Stimulated activated CD8-positive, alpha-beta memory T cell treated with anti-CD3 and anti-CD28 coated beads, Interleukin-15, amount 100 ng/mL, for 4 hours (primary cell): Measurements from ENCODE around the gene NPY2R.

ENCODE experiments used
- DNase-seq, 2 donors: peaks; one replicate each; pipeline ENCODE4 v3.0.0-alpha.2; 2020; ENCODE audit warnings: low read depth in 2 of 2

The NPY2R gene, protein sequence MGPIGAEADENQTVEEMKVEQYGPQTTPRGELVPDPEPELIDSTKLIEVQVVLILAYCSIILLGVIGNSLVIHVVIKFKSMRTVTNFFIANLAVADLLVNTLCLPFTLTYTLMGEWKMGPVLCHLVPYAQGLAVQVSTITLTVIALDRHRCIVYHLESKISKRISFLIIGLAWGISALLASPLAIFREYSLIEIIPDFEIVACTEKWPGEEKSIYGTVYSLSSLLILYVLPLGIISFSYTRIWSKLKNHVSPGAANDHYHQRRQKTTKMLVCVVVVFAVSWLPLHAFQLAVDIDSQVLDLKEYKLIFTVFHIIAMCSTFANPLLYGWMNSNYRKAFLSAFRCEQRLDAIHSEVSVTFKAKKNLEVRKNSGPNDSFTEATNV

DNA sequence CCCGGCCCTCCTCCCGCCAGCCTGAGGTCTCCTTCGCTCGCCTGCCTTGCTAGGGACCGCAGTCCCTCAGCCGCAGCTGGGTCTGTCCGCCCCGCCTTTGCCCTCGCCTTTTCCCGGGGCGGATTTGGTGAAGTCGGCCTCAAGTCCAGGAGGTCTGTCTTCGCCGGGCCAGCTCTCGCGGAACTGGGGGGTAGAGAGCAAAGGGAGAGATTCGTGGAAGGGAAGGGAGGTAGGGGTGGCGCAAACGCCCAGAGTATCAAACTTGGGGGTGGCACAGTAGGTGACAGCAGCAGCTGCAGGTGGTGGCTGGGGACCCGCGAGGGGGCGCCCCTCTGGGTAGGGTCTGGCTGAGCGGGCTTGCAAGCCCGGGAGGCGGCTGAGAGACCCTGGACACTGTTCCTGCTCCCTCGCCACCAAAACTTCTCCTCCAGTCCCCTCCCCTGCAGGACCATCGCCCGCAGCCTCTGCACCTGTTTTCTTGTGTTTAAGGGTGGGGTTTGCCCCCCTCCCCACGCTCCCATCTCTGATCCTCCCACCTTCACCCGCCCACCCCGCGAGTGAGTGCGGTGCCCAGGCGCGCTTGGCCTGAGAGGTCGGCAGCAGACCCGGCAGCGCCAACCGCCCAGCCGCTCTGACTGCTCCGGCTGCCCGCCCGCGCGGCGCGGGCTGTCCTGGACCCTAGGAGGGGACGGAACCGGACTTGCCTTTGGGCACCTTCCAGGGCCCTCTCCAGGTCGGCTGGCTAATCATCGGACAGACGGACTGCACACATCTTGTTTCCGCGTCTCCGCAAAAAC is at the start of gene NPY2R:
TSS of gene NPY2R (plus strand) at position 379 of the 797 bp plus-strand sequence. CDS start 5,304 bp downstream, outside the sequence.
- no peak for DNase-seq

DNA sequence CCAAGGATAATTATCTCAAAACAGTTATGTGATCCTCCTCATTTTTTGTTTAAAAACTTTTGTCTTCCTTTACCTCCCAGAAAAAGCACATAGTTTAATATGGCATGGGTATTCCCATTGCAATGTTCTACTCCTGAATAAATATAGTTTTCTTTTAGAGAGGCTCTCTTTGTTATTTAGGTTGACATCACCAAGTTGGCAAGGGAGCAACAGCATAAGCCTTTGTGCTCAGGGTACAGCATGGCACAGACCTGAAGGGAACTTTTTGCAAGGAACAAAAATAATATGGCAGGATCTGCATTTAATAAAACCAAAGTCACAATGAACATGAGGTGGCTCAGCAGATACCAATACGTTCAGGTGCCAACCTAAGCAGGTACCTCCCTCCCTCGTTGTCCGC is 47.1 kb upstream of the NPY2R start:
- no peak for DNase-seq

DNA sequence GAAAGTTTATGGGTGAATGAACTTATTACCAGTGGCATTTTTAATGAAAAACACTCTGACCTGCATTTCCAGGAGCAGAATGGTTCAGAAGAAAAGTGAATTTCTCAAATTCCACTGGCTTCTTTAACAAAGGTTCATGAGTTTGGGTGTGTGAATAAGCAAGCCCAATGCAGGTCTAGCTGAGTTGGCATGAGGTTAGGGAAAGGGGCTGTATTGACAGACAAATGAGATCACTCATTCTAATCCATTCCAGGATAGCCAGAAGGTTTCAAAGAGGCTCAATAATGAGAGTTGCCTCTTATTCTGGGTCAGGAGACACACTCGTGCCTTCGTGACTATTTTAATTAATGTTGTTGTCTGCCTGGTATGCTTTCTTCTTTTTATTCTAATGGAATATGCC is 43.7 kb upstream of the NPY2R start:
- no peak for DNase-seq

DNA sequence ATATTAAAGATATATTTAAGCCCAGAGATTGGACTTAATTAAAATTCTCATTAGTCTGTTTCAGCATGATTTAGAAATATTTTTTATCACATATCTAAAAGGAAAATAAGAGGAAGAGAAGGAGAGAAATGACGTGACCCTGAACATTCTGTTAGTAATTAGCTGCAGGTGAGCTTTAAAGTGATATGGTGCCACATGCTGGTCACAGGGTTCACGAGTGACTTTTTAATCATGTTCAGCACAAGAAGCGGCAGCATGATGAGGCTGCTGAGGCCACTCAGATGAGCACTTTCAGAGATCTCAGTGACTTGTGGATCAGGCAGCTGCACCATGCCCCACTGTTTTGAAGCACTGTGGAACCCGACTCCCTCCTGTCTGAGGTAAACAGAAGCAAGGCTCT is 37.9 kb upstream of the NPY2R start:
- no peak for DNase-seq

DNA sequence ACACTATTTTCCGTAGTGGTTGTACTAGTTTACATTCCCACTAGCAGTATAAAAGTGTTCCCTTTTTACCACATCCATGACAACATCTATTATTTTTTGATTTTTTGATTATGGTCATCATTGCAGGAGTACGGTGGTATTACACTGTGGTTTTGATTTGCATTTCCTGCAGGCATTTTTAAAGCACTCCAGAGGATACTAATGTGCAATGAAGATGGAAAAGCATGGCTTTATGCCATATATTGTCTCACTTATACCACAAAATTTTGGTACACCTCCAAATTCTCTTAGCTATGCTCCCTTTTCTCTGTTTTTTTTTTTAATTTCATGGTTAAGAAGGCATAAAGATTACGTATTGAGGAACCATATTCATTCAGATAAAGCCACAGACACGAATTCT is 35.1 kb upstream of the NPY2R start:
- DNase-seq = no peak

DNA sequence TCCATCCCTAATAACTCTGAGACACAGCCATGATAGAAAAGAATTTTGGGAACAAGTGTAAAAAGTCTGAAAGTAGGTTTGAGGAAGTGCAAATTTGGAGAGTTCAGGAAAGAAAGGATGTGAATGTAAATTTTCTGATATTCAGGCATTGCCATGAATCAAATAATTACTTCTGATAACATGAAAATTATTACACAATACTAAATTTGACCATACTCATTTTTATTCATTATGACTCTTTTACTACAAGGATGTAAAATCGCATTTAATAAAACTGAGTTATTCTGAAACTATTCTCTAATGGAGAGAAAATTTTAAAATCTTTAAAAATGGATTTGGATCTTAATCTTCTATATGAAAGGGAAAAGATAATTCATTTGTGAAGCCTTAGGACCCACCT is 33.8 kb upstream of the NPY2R start:
- DNase-seq = no peak

DNA sequence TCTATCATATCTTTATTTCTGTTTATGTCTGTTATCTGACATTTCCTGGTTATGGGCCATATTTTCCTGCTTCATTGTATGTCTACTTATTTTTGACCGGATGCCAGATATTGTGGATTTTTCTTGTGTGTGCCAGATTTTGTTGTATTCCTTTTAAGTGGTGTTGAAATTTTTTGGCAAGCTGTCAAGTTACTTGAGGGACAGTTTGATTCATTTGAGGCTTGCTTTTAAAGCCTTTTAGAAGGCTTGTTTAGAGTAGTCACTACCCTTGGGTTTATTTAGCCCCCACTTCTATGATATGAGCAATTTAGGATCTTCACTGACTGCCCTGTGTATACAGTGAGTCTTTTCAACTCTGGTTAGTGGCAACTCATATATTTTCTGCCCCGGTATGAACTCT is 29.2 kb upstream of the NPY2R start:
- no peak for DNase-seq

DNA sequence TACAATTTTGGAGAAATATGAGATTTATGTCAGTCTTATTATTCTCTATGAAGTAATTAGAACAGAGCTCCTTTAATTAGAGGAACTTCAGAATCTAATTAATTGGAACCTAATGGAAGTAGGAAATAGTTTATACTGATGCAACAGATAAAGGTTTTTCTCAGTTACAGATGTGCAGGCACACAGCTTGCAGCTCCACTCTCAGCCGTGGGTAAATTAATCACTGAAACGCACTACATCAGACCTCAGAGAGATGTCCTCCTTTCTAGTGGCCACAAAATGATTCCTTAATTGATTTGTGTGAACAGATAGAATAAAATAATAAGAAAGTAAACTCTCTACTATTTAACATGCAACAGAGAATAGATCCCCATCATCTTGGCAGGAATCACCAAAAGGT is 21.5 kb upstream of the NPY2R start:
- no peak for DNase-seq

DNA sequence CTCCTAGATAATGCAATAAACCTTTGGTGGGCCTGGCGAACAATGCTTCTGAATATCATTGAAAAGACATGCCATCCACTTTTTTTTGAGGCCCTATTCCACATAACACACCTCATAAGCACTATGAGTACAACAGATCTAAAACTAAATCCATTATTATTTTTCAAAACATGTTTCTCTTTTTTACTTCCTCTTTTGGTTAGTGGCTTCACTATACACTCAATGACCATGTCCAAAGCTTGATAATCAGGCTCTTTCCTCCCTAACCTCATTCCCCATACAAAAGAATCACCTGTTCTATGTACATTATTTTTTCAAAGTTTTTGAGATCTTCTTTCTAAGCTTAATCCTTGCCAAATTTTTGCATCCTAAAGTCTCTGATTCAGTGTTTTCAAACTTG is 20.4 kb upstream of the NPY2R start:
- DNase-seq = no peak

DNA sequence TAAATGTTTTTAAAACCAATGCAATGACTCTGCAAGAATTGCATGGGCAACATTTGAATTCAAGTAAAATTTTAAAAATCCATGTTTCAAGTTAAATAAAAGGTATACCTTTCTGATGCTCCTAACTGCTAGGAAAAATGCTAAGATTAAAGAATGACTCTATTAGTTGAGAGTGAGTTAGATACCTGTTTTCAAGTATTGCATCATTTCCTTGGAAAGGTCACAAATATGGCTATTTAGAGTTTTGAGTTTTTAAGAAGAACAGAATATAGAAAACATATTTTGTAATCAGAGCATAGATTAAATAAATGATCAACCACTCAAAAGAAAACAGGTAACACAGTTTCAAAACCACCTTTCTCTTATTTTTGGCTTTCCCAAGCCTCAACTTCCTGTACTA is 18.3 kb upstream of the NPY2R start:
- no peak for DNase-seq

DNA sequence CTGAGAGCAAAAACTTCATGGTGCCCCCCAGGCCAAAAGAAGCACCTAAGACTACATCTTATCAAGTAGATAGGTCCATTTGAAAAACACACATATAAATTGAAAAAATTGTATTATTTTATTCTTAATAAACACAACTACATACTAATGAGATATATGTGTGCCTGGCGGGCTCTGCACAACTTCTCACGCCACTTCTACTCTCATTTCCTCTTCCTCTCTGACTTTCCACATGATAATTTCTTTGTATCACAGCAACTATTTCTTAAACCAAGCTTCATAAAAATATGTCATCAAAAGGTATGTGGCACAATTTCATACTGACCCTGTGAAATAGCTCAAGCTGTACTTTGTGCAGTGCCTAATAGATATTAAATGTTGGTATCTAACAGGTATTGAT is 10.7 kb upstream of the NPY2R start:
- DNase-seq = no peak

DNA sequence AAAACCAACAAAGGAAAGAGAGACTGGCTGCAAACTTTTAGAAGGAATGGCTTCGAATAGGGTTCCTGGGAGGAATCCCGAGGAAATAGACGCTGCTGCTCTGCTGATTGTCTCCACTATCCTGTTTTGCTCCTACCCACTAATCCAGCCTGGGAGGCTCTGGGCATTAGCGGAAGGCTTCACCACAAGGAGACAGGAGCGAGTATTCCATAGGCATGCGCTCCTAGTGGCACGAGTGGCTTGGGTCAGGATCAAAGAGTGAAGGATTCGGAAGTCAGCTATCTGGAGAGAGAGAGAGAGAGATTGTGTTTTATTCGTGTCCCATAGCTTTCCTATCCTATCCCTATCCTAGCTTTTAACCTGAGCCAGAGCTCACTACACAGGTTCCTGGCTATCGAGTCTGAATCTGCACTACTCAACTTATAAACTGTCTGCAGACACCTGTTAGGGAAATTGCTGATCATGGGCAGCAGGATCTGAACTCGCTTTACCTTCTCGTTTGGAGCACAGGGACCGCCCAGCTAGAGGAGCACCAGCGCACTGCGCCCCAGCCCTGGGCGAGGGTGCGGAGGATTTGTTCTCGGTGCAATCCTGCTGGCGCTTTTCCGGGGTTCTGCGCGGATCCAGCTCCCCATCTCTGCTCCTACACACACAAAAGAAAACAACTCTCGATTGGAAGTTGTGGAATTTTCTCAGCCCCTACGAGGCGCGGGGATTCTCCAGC is 740 bp upstream of the NPY2R start:
- no peak for DNase-seq

DNA sequence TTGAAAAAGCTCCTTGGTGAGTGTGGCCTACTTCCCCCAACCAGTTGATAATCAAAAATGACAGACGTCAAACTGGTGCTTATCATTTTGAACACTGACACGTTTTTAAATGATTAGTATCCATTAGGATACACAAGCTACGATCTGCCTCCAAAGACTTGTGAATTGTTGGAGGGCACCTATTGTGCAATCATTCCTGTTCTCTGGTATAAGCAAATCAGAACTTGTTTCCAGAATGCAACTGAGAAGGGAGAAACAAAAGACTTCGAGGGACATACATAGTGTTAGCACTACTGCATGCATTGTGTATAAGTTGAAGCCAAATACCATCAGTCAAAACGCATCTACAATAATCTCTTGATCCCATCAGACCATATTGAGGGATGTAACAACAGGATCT is 11.6 kb downstream of the NPY2R start:
- DNase-seq = no peak

DNA sequence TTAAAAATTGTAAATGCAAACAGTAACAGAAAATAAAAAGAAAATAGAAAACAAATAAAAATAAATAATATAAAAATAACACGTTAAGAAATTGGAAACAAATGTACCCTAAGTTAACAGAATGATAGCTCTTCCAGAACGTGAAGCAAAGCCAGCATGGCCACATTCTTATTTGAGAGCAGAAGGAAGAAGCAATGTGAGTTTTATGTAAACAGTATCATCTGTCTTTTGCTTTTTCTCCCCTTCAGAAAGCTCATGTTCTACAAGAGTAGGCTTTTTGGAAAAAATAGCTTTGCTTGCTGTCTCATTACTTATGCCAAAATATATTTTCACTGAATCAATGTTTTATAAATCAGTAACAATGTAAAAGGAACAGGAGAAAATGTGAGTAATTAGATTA is 18.7 kb downstream of the NPY2R start:
- no peak for DNase-seq

DNA sequence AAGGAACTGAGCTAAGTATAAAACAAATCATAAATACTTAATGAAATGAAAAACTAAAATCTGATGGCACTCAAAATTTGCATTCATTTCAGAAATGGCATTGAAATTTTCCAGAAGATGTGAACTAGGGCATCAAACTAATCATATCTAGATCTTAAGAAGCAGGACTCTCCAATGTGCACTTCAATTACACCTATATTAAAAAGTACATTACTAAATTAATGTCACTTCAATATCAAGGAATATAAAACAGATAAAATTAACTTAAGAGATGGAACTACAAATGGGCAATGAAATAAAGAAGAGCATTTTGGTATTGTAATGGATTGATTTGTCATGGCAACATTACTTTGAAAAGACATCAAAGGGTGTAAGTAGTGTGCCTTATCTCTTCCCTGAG is 20.3 kb downstream of the NPY2R start:
- no peak for DNase-seq

DNA sequence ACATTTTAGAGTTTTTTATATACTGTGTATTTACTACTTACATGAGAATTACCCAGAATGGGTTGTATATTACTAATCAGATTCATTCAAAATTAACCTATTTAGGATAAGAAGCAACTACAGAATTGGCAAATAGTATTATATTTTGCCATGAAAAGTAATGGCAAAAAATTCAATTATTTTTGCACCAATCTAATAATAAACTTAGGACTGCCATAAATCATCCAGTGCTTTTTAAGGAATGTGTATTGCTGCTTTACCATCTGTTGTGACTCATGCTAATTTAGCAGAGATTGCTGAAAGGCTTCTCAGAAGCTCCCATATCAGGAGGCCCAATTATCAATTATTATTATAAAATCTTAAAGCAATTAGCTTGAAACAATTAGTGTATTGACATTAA is 24.0 kb downstream of the NPY2R start:
- no peak for DNase-seq

DNA sequence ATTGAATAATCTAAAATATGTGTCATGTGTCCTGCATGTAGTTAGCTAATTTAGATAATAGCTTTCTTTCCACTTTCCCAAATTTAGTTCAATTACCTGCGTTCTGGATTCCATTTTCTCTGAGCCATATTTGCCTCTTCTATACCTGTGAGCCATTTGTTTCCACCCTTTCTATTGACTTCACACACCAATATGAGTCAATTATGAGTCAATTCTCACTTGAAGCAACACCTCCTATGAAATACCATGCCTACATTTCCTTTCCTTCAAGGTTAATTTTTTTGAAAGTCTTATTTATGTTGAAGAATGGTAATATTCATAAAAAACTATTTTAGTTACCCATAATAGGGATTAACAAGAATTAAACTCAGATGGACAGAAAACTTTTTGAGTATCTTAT is 25.8 kb downstream of the NPY2R start:
- no peak for DNase-seq

DNA sequence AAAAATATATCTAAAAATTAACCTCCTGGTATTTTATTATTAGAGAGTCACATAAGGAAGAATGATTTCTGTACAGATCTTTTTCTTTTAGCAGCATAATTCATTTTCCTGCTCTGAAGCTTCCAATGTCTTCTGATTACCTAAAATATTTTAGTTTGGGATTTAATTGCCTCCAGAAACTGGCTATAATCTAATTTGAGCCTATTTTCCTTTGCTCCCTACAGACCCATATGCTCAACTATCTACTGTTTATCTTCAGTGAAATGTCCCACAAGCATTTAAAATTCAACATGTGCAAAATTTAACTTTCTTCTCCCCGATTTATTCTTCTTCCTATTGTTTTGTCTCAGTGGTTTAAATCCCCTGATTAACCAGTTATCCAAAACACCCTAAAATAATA is 29.1 kb downstream of the NPY2R start:
- no peak for DNase-seq

DNA sequence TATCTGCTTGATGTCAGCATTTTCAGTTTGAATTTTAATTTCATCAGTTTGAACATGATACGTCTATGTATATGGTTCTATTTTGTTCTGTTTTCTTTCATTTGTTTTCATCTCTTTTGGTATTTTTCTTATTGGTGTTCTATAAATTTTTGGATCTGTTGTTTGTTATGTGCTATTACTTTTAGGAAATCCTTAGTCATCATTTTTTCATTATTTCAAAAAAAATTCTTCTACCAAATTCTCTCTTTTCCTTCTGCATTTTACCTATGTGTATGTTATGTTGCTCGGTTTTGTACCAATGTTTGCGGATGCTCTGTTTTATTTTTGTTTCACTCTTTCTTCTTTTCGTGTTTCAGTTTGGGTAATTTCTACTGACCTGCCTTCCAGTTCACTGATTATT is 32.8 kb downstream of the NPY2R start:
- DNase-seq = no peak

DNA sequence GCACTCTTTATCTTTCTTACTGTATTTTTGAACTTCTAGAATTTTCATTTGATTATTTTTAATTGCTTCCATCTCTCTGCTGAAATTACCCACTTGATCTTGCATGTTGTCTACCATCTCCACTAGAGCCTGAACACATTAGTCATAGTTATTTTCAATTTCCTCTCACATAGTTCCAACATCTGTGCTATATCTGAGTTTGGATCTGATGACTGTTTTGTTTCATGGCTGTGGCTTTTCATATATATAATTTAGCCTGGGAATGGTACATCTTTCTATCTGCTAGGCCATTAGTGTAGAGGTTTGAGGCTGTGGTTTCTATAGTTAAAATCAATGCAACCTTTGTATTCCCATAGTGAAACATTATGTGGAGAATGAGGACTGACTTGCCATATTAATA is 33.2 kb downstream of the NPY2R start:
- DNase-seq = no peak

DNA sequence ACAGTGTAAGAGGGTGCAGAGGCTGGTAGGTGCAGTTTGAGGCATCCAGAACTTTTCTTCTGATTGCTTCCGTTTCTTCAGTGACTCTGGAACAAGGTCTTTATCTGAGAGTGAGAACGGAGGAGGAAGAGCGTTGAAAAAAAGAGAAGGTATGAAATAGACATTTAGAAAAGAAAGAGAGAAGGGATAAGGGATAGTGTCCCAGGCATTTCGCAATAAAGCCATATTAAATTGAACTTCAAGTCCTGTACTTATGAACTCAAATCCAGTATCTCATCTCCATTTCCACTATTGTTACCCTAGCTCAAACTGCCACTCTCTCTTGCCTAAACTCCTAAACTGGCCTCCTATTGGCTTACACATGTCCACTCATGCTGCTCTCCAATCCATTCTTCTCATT is 36.7 kb downstream of the NPY2R start:
- no peak for DNase-seq

DNA sequence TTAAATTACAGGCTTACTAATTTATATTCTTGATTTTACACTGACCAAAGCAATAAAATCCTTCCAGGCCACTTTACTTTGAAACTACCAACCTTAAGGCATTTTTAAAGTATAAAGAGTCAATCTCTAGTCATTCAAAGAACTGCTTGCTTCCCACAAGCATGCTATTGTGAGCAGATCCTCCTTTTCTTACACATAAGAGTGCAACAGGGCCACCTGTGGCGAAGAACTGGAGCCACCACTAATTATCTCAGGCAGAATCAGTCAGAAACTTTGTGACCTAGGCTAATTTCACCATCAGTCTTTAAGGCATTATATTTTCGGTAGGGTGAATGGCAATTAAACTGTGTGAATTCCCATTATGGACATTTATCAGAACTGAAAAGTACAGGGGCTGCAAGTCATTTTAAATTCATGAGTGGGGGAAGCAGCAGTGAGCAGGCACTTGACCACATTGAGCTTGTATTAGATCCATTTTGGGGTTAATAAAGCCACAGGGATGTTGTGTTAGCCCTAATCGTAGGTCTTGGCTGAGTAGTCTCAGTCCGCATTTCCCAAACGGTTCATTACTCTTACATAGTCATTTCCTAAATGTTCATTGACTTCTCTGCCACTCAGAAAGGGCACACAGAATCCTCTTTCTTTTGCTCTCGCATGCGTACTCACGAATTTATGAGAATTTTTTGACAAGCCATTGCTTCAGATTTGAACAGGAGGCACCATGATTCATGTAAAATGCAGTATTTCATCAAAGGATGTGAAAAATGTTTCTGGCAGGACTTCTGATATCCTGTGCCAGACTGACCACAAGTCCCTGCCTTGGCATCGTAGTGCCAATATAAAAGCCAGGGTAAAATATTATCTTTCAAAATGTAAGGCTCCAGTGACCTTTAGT is 39.8 kb downstream of the NPY2R start:
- DNase-seq = no peak
